MM.1S (cell line): ENCODE data around the gene TFF2.

Experiments used
- CTCF ChIP-seq: fragments of 300-600 bp; sonication (generic); IDR thresholded peaks from 2 replicates; pipeline ENCODE4 v1.5.1; 2016; ENCODE audit warnings: antibody characterized with exemption, low read length, mixed read lengths
- EZH2 ChIP-seq: fragments of 300-600 bp; sonication (generic); optimal IDR thresholded peaks from 2 replicates; pipeline ENCODE3; 2017; ENCODE audit warnings: low read depth, mild to moderate bottlenecking, antibody characterized with exemption, low read length, mixed read lengths

- TF ChIP-seq CTCF (no peak), EZH2 (no peak)
These were observed 19.1 kb downstream of the TFF2 start for GRCh38 chr21:42331660-42332059.
